ENCODE measurements around the gene KCNK7.

- TF ChIP-seq CTCF (IDR thresholded peaks at IDR 0.05; ENCODE audit: insufficient read depth, low read length, poor library complexity, severe bottlenecking) (no peak), EZH2phosphoT487 (conservative IDR thresholded peaks at IDR 0.05; ENCODE audit: low read length) (no peak)
Observed at GRCh38 chr11:65554842-65555430, 40.7 kb downstream of the KCNK7 start.
